SHP77 (cell line): ENCODE data around the gene DBT.
"Not testable (repeated sequence)": the region's sequence is repeated elsewhere in the genome, so short reads cannot be mapped to it uniquely, and the experiment has no call there.

Experiments used
- DNase-seq, 2 experiments: peaks; one replicate each; lab custom pipeline; 2025; lab: John Stamatoyannopoulos, UW

Gene DBT

DNA sequence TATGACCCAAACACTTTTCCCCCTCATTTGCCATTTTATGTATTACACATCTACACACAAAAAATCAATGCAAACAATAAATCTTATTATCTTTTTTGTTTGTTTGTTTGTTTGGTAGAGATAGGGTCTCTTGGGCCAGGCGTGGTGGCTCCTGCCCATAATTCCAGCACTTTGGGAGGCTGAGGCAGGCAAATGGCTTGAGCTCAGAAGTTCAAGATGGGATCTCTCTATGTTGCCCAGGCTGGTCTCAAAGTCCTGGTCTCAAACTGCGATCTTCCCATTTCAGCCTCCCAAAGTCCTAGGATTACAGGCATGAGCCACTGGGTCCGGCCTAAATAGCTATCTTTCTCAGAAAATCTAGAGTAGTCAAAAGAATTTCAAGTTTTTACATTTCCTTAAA lies 1.2 kb upstream of the DBT start:
- DNase-seq = no peak

DNA sequence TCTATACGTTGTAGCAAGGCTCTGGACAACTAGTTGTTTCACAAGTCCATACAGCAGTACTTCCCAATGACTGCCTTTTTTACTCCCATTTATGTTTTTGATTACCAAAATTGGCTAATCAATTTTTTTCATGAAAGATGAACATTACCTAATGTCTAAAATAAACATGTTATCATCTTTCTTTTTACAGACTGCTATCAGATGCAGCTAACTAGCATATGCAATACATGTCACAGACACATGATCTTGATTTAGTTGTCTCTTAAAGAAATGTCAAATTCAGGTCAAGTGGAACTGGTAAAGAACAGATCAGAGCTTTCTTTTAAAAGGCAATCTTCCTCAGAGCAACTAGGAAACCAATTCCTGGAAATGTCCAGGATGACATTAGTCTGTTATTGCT lies 630 bp upstream of the DBT start:
- no peak for DNase-seq

DNA sequence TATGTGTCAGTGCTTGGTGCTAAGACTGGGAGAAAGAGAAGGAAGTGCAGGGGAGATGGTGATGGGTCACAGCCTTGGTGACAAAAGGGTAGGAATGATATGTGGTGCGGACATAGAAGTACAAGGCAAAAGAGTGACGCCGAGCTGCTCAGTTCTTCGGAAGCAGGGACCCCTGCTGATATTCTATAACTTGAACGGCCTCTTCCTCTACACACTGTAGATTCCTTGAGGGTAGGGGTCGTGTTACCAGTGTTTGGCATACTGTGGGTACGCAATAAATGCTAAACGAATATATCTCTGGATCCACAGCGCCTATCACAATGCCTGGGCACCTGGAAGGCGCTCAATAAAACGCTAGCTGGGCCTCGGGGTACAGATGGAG lies 488 bp downstream of the DBT start:
- no peak for DNase-seq

DNA sequence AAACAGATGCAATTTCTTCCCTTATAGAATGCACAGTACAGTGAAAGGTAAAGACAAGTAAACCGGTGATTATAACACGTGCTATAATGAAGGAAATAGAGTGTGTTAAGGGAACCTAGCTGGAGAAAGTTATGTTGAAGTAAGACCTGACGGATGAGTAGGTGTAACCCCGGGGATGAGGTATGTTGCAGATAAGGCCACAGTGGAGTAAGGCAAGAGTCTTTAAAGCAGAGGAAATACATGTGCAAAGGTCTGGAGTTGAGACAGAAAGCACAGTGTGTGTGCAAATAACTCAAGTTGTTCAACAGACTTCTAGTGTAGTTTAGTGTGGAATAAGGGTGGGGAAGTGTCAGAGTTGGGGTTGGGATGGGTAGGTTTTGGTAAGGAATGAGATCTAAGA lies 2.9 kb downstream of the DBT start:
- DNase-seq = no peak

DNA sequence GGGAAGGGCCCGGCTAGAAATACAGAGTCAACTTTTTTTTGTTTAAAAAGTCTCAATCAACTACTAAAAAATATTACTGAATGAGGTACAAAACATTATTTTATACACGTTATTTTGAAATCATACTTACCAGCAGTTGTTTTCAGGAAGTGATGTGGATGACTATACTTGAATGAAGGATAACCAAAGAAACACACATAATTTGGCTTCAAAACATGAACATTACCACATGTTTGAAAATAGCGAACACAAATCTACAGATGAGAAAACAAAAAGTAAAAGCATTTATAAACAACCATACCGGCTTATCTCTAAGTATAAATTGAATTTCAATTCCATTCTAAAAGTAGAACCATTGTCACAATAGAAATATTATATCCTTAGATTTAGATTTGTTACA lies 9.0 kb downstream of the DBT start:
- DNase-seq = no peak

DNA sequence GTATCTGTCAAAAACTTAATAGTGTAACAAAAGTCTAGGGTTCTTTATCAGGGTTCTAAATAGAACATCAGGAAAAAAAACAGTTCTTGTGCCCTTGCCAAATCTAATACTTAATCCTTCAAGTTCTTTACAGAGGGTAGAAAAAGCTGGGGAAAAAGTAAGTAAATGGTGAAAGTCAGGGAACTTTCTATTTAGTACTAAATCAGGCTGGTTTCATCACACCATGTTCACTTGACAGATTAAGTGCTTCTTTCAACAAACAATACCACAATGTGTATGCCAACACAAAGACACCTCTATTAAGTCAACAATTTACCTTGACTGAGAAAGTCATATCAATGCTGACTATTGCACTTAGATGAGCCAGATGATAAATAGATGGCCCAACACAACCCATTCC lies 9.7 kb downstream of the DBT start:
- DNase-seq = no peak

DNA sequence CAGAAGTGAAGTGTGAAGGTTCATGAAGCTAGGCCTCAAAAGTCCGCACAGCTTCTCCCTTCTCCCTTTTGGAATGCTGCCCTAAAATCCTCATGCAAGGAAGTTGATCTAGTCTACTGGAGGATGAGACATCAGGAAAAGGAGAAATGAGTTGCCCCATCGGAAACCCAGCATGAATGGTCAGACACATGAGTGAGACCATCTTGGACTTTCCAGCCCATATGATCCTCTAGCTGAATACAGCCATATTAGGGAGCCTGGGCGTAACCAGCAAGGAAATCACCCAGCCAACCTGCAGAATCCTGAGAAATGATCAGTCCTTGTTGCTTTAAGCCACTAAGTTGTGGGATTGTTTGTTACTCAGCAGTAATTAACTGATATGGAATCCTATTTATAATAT lies 12.5 kb downstream of the DBT start:
- no peak for DNase-seq

DNA sequence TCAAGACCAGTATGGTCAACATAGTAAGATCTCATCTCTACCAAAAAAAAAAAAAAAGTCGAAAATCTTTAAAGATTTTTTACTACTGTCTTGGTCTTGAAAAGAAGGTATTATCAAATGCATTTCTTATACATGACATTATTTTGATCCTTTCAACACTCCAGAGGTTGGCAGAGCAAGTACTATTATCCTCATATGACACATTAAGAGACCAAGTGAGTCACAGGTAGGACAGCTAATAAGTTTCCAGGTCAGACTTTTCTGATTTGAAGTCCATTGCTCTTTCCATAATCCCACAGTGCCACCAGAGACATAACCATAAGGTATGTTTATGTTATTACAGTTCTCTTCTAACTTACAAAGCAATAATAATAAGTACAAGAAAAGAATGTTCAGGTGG lies 15.2 kb downstream of the DBT start:
- DNase-seq = no peak

DNA sequence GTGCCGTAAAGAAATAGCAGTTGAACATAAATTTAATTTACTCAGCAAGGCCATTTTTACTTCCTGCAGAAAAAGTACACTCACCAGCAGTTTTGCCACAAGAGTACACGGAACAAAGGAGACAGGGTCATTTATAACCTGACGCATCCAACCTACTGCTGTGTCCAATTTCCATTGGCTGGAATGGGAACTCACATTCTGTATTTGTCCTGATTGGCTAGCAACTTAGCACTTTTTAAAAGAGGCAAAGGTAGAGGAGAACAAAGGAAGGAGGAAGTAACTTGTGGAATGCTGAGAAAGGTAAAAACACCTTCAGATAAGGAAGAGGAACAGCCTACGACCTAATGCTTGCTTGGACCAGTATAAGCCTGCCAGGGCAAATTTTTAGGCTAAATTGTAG lies 16.1 kb downstream of the DBT start:
- DNase-seq = not testable (repeated sequence)

DNA sequence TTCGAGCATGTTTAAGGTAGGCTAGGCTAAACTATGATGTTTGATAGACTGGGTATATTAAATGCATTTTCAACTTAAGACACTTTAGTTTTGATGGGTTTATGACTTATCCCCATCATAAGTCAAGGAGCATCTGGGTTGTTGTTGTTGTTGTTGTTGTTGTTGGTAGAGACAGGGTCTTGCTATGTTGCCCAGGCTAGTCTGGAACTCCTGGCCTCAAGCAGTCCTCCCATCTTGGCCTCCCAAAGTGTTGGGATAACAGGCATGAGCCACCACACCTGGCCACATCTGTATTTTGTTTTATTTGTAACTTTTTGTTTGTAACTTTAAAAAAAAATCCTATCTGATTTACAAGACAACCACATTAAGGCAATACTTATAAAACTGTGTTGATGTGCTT lies 17.5 kb downstream of the DBT start:
- DNase-seq = no peak

DNA sequence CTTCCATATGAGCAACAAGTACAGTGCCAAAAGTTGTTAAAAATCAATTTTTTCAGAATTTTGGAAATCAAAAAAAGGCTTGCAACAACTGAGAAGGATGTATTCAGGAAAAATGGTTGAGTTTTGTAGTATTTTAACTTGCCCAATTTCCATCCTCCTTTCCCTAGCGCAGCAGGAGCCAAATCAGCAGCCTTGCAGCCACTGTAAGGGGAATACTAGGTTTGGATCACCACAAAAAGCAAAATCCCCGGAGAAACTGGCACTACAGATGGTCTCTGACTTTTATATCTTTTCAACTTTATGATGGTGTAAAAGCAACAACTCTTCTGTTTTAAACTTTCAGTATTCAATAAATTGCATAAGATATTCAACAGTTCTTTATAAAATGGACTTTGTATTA lies 17.9 kb downstream of the DBT start:
- DNase-seq = no peak

DNA sequence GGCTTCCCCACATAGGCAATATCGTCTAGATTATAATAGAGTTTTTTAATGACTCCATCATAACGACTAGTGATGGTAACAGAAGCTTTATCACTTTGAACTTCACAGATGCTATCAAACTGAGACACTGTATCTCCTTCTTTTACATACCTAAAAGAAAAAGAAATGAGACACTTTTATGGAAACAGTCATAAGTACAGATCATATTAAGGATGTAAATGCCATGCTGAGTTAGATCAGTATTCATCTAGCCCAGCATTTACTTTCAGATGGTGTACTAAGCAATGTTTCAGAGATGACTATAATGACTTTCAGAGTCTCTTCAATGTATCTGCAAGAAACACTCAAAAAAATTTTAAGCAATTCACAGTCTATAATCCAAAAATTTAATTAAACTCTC lies 18.9 kb downstream of the DBT start:
- DNase-seq = no peak

DNA sequence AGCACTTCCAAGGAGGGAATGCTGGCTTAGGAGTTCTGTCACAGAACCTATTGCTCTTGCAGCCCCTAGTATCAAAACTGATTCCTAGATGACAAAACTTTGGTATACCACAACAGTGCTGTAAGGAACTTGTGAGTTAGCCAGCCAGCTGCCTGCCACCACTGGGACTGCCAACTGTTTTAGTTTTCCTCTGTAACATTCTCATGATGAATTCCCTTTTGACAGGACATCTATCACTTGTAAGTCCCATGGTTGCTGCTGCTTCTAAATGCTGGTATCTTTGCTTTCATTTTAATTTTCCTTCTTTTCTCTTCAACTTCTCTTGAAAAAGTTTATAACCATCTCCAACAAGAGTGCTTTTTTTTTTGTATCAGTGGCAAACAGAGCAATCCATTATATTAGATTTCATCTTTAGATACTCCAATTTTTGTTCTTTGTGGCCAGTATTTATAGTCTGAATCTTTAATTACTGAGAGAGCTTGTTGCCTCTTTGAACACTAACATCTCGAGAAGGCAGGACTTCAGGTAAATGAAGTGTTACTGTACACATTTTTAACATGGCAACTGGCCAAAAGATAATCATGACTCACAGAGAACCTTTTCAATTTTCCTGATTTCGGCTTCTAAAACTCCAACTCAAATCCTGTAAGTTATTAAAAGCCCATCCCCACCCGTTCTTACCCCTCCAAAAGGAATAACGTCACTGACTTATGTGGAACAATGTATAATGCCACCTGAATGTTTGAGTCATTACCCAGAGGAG lies 19.8 kb downstream of the DBT start:
- no peak for DNase-seq

DNA sequence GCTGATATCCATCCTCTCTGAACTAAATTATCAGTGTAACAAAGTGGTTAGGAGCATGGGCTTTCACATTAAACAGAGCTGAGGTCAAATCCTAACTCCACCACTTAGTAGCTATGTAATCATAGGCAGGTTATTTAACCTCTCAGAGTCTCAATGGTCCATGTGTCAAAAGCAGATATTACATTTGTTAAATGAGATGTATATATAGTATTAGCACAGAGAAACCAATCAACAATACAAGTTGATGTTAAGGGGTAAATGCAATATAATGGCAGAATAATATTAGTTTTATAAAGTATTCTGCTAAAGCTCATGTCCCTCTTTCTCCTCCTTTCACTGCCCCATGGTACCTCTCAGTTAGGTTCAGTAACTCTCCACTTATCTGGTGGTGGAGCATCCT lies 27.2 kb downstream of the DBT start:
- DNase-seq = no peak

DNA sequence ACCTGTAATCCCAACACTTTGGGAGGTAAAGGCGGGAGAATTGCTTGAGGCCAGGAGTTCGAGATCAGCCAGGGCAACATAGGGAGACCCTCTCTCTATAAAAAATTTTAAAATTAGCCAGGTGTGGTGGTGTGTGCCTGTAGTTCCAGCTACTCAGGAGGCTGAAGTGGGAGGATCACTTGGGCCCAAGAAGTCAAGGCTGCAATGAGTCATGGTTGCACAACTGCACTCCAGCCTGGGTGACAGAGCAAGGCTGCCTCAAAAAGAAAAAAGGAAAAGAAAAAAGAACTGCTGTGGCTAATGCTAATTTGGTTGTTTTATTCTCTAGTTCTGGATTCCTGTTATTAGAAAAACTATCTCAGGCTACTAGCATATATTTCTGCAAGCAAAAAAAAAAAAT lies 29.8 kb downstream of the DBT start:
- DNase-seq = no peak

DNA sequence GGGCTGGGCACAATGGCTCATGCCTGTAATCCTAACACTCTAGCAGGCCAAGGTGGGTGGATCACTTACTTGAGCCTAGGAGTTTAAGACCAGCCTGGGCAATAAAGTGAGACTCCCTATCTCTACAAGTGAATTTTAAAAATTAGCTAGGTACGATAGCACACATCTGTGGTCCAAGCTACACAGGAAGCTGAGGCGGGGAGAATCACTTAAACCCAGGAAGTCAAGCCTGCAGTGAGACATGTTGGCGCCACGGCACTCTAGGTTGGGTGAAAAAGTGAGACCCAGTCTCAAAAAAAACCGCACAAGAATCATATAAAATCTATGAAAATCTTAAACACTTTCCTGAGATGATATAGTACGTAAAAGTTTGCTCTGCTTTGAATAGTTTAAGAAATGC lies 30.2 kb downstream of the DBT start:
- DNase-seq = no peak

DNA sequence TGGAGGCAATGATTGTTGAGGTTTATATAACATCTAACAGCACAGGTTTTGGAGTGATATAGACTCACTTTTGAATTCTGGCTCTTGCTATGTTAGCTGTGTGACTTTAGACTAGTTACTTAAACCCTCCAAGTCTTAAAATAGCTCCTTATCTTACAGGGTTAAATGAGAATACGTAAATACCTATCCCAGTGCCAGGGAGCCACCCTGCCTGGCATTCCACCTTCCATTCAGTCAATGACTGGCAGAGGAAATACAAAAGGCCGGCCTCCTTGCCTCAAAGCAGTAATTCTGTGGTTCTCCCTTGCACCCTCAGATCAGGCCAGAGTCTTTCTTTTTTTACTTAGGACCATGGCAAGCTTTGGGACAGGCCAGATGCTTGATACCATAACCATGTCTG lies 31.8 kb downstream of the DBT start:
- DNase-seq = no peak

DNA sequence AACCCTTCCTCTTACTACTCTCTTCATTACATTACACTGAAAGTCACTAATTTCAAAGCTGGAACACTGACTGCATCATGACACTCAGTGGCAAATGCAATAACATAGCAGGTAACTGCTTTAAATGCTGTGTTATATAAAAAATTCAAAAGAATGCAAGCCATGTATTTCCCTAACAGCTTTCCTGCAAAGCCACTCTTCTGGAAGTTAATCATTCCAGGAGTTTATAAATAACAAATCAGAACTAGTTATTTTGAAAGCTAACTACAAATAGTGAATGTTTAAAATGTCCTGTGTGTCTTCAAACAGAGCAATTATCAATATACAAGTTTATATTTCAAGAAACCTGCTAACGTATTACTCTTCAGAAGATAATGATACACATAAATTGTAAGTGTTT lies 34.5 kb downstream of the DBT start:
- DNase-seq = no peak

DNA sequence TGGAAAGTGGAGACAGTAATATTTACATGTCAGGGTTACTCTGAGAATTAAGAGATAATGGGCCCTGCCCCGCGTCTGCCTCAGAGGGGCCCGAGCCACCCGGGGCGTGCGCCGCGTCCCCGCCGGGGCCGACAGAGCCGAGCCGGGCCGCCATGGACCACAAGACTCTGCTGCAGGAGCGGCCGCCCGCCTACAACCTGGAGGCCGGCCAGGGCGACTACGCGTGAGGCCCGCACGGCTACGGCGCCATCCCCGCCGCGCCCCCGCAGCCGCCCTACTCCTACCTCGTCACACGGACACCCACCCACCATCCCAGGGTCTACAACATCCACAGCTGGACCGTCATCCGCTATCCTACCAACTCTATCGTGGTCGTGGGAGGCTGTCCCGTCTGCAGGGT lies 36.5 kb downstream of the DBT start:
- DNase-seq = no peak

DNA sequence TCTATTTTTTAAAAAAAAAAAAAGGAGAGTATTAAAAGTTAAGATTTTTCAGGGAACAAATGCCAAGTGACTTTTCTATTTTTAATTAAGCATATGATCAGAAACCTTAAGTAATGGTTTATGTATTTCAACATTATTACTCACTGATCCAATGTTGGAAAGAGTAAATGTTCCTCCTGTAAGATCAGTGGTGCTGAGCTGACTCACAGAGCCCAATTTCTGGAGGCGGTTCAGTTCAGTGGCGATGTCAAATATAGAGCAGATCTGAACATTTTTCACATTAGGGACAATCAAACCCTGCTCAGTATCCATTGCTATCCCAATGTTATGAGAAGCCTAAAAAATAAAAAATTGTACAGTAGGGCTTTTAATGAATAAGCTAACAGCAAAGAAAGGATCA lies 43.3 kb downstream of the DBT start:
- DNase-seq = no peak

DNA sequence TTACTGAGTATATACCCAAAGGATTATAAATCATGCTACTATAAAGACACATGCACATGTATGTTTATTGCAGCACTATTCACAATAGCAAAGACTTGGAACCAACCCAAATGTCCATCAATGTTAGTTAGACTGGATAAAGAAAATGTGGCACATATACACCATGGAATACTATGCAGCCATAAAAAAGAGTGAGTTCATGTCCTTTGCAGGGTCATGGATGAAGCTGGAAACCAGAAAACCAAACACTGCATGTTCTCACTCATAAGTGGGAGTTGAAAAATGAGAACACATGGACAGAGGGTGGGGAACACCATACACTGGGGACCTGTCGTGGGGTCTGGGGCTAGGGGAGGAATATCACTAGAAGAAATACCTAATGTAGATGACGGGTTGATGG lies 44.0 kb downstream of the DBT start:
- DNase-seq = not testable (repeated sequence)

DNA sequence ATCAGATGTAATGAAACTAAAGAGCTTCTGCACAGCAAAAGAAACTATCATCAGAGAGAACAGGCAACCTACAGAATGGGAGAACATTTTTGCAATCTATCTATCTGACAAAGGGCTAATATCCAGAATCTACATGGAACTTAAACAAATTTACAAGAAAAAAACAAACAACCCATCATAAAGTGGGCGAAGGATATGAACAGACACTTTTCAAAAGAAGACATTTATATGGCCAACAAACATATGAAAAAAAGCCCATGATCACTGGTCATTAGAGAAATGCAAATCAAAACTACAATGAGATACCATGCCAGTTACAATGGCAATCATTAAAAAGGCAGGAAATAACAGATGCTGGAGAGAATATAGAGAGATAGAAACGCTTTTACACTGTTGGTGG lies 44.5 kb downstream of the DBT start:
- DNase-seq = not testable (repeated sequence)

DNA sequence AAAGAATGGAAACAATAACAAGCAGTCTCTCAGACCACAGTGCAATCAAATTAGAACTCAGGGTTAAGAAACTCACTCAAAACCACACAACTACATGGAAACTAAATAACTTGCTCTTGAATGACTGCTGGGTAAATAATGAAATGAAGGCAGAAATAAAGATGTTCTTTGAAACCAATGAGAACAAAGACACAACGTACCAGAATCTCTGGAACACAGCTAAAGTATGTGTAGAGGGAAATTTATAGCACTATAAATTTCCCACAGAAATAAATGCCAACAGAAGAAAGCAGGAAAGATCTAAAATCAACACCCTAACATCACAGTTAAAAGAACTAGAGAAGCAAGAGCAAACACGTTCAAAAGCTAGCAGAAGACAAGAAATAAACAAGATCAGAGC lies 46.9 kb downstream of the DBT start:
- DNase-seq = not testable (repeated sequence)

DNA sequence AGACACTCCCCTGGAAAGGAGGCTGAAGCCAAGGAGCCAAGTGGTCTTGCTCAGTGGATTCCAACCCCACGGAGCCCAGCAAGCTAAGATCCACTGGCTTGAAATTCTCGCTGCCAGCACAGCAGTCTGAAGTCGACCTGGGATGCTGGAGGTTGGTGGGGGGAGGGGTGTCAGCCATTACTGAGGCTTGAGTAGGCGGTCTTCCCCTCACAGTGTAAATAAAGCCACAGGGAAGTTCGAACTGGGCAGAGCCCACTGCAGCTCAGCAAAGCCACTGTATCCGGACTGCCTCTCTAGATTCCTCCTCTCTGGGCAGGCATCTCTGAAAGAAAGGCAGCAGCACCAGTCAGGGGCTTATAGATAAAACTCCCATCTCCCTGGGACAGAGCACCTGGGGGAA lies 49.6 kb downstream of the DBT start:
- DNase-seq = not testable (repeated sequence)

DNA sequence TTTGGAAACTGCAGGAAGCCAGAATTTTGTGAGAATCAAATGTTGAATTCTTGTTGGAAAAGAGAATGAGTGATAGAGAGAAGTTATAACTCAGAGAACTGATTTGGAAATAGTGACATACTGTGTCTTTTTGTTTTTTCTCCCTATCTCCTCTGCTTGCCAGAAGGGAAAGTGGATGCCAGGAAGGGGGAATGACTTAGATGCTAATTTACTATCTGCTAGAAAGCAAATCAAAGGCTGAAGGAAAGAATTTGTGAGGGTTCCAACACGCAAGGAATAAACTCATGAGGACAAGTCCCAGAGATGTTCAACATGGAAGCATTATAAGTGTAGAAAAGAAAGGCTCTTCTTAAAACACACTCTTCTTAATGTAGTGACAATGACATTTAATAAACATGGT lies 51.0 kb downstream of the DBT start:
- no peak for DNase-seq
